Measurements from ENCODE around the gene EIF4G3. TPM values are rescaled to one million over a fixed set of nuclear protein-coding genes. Genes with fewer than 3 reads are reported as not detected.

The EIF4G3 gene
- total and polyA plus RNA-seq, 2 of the 8 experiments (the other 6 are each of a cell fraction or from before 2014, with no cell fraction given), result 47.5 to 66.6 TPM

DNA sequence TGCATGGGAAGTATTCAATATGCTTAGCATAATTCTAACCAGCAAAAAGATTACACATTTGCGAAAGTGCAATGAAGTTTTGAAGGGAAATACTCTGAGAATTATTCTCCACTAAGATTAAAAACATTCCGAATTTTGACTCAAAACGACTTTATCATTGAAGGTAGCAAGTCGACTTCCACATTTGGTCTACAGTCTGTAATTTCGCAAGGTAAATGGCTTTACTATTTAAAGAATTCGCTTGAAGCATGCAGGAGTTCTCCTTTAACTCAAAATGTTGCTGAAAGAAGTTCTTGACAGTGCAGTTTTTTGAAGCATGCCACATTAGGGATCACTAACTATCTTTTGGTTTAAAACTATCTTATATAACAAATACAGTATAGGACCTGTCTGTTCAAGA lies 228.6 kb downstream of the EIF4G3 start (continued):
- no peak for TF ChIP-seq SUZ12 (IDR thresholded peaks at IDR 0.05; ENCODE audit: low read length)
- TF ChIP-seq BRCA1 (IDR thresholded peaks at IDR 0.05; ENCODE audit: low read depth, low read length), result no peak
- TF ChIP-seq, protein P1, sequence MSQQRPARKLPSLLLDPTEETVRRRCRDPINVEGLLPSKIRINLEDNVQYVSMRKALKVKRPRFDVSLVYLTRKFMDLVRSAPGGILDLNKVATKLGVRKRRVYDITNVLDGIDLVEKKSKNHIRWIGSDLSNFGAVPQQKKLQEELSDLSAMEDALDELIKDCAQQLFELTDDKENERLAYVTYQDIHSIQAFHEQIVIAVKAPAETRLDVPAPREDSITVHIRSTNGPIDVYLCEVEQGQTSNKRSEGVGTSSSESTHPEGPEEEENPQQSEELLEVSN (IDR thresholded peaks at IDR 0.05), result no peak
- TF ChIP-seq, protein P2, sequence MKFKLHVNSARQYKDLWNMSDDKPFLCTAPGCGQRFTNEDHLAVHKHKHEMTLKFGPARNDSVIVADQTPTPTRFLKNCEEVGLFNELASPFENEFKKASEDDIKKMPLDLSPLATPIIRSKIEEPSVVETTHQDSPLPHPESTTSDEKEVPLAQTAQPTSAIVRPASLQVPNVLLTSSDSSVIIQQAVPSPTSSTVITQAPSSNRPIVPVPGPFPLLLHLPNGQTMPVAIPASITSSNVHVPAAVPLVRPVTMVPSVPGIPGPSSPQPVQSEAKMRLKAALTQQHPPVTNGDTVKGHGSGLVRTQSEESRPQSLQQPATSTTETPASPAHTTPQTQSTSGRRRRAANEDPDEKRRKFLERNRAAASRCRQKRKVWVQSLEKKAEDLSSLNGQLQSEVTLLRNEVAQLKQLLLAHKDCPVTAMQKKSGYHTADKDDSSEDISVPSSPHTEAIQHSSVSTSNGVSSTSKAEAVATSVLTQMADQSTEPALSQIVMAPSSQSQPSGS (IDR thresholded peaks at IDR 0.05; ENCODE audit: low read length), result no peak
